ENCODE measurements around the gene RTP5.
"Not testable (repeated sequence)": the region's sequence is repeated elsewhere in the genome, so short reads cannot be mapped to it uniquely, and the experiment has no call there.

RTP5 gene

DNA sequence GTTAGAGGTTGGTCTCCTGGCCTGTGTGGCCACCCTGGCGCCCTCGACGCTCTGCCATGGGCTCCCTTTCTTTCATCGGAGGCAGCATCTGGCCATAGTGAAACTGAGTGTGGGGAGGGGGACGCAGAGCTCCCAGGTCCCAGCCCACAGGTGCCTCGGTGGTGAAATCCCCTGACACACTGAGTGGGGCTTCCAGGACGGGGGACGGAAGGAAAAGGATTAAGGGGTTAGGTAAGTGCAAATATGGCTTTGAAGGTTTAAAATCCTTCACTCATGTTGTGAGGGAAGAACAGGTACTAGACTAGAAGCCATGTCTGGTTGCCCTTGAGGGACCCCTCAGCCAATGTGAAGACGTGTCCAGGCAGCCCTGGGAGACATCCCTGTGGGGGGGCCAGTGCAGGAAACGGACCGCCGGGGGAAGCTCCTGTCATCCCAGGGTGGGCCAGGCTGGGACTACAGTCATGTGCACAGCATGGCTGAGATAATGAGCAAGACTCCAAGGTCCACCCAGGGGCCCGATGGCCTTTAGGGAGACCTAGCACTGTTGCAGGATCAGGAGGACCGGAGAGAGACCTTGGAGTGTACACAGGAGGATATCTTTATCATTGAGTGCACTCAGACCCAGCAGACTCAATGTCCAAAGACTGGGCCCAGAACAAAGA lies 36.3 kb downstream of the RTP5 start:
- TF ChIP-seq, protein P1, sequence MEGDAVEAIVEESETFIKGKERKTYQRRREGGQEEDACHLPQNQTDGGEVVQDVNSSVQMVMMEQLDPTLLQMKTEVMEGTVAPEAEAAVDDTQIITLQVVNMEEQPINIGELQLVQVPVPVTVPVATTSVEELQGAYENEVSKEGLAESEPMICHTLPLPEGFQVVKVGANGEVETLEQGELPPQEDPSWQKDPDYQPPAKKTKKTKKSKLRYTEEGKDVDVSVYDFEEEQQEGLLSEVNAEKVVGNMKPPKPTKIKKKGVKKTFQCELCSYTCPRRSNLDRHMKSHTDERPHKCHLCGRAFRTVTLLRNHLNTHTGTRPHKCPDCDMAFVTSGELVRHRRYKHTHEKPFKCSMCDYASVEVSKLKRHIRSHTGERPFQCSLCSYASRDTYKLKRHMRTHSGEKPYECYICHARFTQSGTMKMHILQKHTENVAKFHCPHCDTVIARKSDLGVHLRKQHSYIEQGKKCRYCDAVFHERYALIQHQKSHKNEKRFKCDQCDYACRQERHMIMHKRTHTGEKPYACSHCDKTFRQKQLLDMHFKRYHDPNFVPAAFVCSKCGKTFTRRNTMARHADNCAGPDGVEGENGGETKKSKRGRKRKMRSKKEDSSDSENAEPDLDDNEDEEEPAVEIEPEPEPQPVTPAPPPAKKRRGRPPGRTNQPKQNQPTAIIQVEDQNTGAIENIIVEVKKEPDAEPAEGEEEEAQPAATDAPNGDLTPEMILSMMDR (conservative IDR thresholded peaks at IDR 0.05; ENCODE audit: low read length): no peak
- no peak overlapping the region for H3K4me3 ChIP-seq (ENCODE audit: low read length)
- no peak for DNase-seq (ENCODE audit: low read depth)

DNA sequence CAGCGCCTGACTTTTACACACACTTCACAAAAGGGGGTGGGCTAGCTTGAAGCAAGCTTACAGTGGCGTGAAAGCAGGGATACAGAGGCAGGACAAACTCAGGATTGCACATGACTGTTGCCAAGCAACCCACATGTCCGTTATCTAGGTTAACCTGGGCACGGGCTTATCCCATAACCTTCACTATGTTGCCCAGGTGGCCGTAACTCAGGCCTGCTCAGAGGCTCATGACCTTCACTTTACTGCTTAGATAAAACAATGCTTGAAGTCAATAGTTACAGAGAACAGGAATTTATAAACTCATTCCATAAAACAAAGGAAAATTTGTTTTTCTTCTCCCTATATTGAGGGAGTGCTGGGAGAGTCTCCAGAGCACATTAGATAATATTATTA lies 36.8 kb downstream of the RTP5 start:
- not testable (repeated sequence) for H3K4me3 ChIP-seq (ENCODE audit: low read length); DNase-seq (ENCODE audit: low read depth)

- TF ChIP-seq, protein P1 (conservative IDR thresholded peaks at IDR 0.05; ENCODE audit: low read length): no peak
- no peak for DNase-seq (ENCODE audit: low read depth)
- no peak overlapping the region for H3K4me3 ChIP-seq (ENCODE audit: low read length)
These were observed 37.5 kb downstream of the RTP5 start for GRCh38 chr2:241906826-241907570.

DNA sequence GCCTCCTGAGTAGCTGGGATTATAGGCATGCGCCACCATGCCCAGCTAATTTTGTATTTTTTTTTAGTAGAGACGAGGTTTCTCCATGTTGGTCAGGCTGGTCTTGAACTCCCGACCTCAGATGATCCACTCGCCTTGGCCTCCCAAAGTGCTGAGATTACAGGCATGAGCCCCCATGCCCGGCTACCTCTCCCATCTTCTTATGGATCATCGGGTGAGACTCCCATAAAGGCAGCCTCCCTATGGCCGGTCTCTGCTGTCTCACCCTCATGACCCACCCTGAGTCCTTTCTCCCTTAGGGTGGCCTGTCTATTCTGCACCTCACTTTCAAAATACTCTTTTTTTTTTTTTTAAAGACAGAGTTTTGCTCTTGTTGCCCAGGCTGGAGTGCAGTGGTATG lies 38.3 kb downstream of the RTP5 start:
- not testable (repeated sequence) for DNase-seq (ENCODE audit: low read depth); H3K4me3 ChIP-seq (ENCODE audit: low read length)

GRCh38 chr2:241908686-241909420 lies 39.3 kb downstream of the RTP5 start:
- no peak for DNase-seq (ENCODE audit: low read depth)

GRCh38 chr2:241909769-241910168 lies 40.2 kb downstream of the RTP5 start:
- DNase-seq (ENCODE audit: low read depth): no peak
- TF ChIP-seq, protein P1 (conservative IDR thresholded peaks at IDR 0.05; ENCODE audit: low read length): no peak
- no peak overlapping the region for H3K4me3 ChIP-seq (ENCODE audit: low read length)

More at GRCh38 chr2:241908686-241909420, 39.3 kb downstream of the RTP5 start:
- H3K4me3 ChIP-seq (ENCODE audit: low read length): no peak overlapping the region
- TF ChIP-seq, protein P1 (conservative IDR thresholded peaks at IDR 0.05; ENCODE audit: low read length): no peak

DNA sequence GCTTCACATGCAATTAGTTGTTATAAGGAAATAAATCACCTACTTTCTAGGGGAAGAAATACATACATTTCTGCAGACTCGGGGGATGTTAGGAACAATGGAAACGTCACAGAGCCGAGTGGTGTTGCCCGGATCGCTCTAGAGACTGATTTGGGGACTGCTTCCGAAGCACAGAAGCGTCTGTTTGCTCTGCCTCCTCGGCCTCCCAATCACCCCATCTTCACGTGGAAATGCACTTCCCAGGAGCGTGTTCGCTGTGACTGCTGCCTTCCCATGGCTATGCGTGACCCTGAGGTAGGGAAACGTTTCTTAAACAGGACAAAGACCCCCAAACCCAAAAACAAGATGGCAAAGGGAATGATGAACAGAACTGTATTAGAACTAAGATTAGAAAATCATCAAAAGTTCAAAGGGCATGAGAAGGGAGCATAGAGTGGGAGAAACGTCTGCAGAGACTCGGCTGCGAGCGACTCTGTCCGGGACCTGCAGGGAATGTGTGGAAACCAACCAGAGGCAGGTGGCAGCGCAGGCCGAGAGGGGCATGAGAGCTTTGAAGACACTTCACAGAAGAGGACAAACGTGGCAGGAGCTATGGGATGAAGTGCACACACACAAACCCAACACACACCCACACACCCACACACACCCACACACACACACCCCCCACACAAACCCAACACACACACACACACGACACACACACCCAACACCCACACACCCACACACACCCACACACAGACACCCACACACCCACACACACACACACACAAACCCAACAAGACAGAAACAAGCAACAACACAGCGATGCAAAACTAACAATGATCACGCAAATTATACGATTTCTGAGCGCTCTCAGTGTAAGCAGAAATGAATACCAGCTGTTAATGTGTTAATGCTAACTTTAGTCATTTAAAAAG lies 41.3 kb downstream of the RTP5 start:
- DNase-seq (ENCODE audit: low read depth): no peak
- TF ChIP-seq, protein P1 (conservative IDR thresholded peaks at IDR 0.05; ENCODE audit: low read length): no peak
- no peak overlapping the region for H3K4me3 ChIP-seq (ENCODE audit: low read length)

Measured in AG10803 (cell line).